ENCODE measurements around the gene DDX11.
"Not testable (repeated sequence)": the region's sequence is repeated elsewhere in the genome, so short reads cannot be mapped to it uniquely, and the experiment has no call there.

The DDX11 gene

GRCh38 chr12:31150766-31151165 is 77.1 kb downstream of the DDX11 start:
- H3K9me3 ChIP-seq (ENCODE audit: control insufficient read depth in 2 of 2, low read length in 2 of 2); H3K4me1 ChIP-seq (ENCODE audit: control insufficient read depth in 2 of 2, insufficient read depth in 2 of 2, low read length in 2 of 2); H3K9ac ChIP-seq (ENCODE audit: low read depth in 1 of 2, low read length in 2 of 2); H3K4me3 ChIP-seq (ENCODE audit: low read length in 2 of 2); H3K27ac ChIP-seq (ENCODE audit: low read depth in 2 of 2, low read length in 2 of 2); H3K36me3 ChIP-seq (ENCODE audit: control insufficient read depth in 2 of 2, insufficient read depth in 2 of 2, low read length in 2 of 2); H3K27me3 ChIP-seq (ENCODE audit: control insufficient read depth in 2 of 2, insufficient read depth in 2 of 2, low read length in 2 of 2): not testable (repeated sequence)
